Astrocyte of the cerebellum (primary cell): ENCODE data around the gene RUSC2.
"Not testable (repeated sequence)": the region's sequence is repeated elsewhere in the genome, so short reads cannot be mapped to it uniquely, and the experiment has no call there.

Experiments used
- DNase-seq: peaks from one replicate; pipeline ENCODE4 v3.0.0-alpha.2; 2011; ENCODE audit warnings: low read depth
- H3K4me3 ChIP-seq: 2 replicates; pipeline ENCODE4 v1.5.1; 2011; ENCODE audit warnings: mild to moderate bottlenecking, low read depth, low read length, moderate library complexity
- CTCF ChIP-seq: IDR thresholded peaks from 2 replicates; pipeline ENCODE4 v1.5.1; 2012; ENCODE audit warnings: low read length, low read depth, moderate library complexity, mild to moderate bottlenecking; ENCODE audit errors: missing control alignments
- in situ Hi-C: cut with HindIII; loops from 2 replicates; pipeline ENCODE4 v1.10.0; 2017; ENCODE audit warnings: low sequenced_read_pairs

Gene RUSC2

GRCh38 chr9:35490910-35491465 is 1.1 kb downstream of the RUSC2 start:
- no peak for DNase-seq
- TF ChIP-seq CTCF, result no peak
- peak overlapping the region; percentile 76 for H3K4me3 ChIP-seq
- in situ Hi-C loops, result no loop called here

- in situ Hi-C loops, H3K4me3 ChIP-seq, DNase-seq: not testable (repeated sequence)
These were observed 3.2 kb downstream of the RUSC2 start for GRCh38 chr9:35493119-35493518.

GRCh38 chr9:35495984-35496383 is 6.1 kb downstream of the RUSC2 start:
- DNase-seq, result no peak
- no peak for TF ChIP-seq CTCF
- H3K4me3 ChIP-seq, result no peak overlapping the region
- in situ Hi-C loops, result no loop called here

GRCh38 chr9:35498245-35498644 is 8.3 kb downstream of the RUSC2 start:
- DNase-seq, H3K4me3 ChIP-seq, in situ Hi-C loops: not testable (repeated sequence)

- TF ChIP-seq CTCF, result no peak
- no peak for DNase-seq
- in situ Hi-C loops, result no loop called here
- no peak overlapping the region for H3K4me3 ChIP-seq
These were observed 9.3 kb downstream of the RUSC2 start for GRCh38 chr9:35499029-35499700.

- no peak for DNase-seq
- in situ Hi-C loops, result no loop called here
- H3K4me3 ChIP-seq, result no peak overlapping the region
- TF ChIP-seq CTCF, result no peak
These were observed 9.8 kb downstream of the RUSC2 start for GRCh38 chr9:35499701-35500030.

GRCh38 chr9:35500130-35500748 is 10.3 kb downstream of the RUSC2 start:
- no peak for TF ChIP-seq CTCF
- in situ Hi-C loops, result no loop called here
- H3K4me3 ChIP-seq, result no peak overlapping the region
- DNase-seq, result no peak

GRCh38 chr9:35501946-35502345 is 12.0 kb downstream of the RUSC2 start:
- no peak for TF ChIP-seq CTCF
- DNase-seq, result no peak
- in situ Hi-C loops, result no loop called here

More at GRCh38 chr9:35501946-35502345, 12.0 kb downstream of the RUSC2 start:
- H3K4me3 ChIP-seq, result no peak overlapping the region
